Smooth muscle cell of the coronary artery (primary cell): Measurements from ENCODE around the gene GPRC5C. TPM values are rescaled to one million over a fixed set of nuclear protein-coding genes. Genes with fewer than 3 reads are reported as not detected.

Experiments used
- total RNA-seq: library from RNA; depleted of rRNA; stranded (reverse); fragments of >200 nt; gene quantifications from 2 replicates; pipeline ENCODE4 v1.2.3, GENCODE V29; 2014; ENCODE audit warnings: low replicate concordance

GPRC5C gene
- 9.4 and 9.7 TPM in 2 replicates for total RNA-seq

GRCh38 chr17:74431568-74432423 lies at the start of gene GPRC5C:
Gene GPRC5C (plus strand): TSS chr17:74432088. CDS start chr17:74439777, 7,689 bp downstream.

GRCh38 chr17:74466111-74466827 lies 34.4 kb downstream of the GPRC5C start, which contains the start of gene CD300A:
Gene CD300A (plus strand): TSS chr17:74466634. CDS start chr17:74466704, 70 bp downstream.

Other genes with a start within 250 kb of the GPRC5C start
- 3,835 and 4,379 TPM in 2 replicates for gene RPL38, start 228.4 kb upstream of the GPRC5C start, total RNA-seq
- 1.7 and 6.3 TPM in 2 replicates for gene TTYH2, start 218.5 kb upstream of the GPRC5C start, total RNA-seq
- not detected in 2 replicates for gene DNAI2, start 157.9 kb upstream of the GPRC5C start, total RNA-seq
- gene KIF19, start 105.9 kb upstream of the GPRC5C start, total RNA-seq: 1.1 TPM in 1 of 2 replicates, not detected in the other
- not detected in 2 replicates for gene BTBD17, start 70.2 kb upstream of the GPRC5C start, total RNA-seq
- not detected in 2 replicates for gene GPR142, start 64.6 kb upstream of the GPRC5C start, total RNA-seq
- not detected in 2 replicates for gene CD300A, start 34.5 kb downstream of the GPRC5C start, total RNA-seq
- gene CD300LB, start 99.4 kb downstream of the GPRC5C start, total RNA-seq: not detected in 2 replicates
- not detected in 2 replicates for gene CD300C, start 114.0 kb downstream of the GPRC5C start, total RNA-seq
- gene CD300H, start 135.4 kb downstream of the GPRC5C start, total RNA-seq: not detected in 2 replicates
- not detected in 2 replicates for gene CD300LD, start 160.2 kb downstream of the GPRC5C start, total RNA-seq
- not detected in 2 replicates for gene CD300E, start 191.7 kb downstream of the GPRC5C start, total RNA-seq